Lower leg skin (tissue), 4 donors: ENCODE data around the gene TTC7B. TPM values are rescaled to one million over a fixed set of nuclear protein-coding genes. Genes with fewer than 3 reads are reported as not detected.

ENCODE experiments used
- DNase-seq, 2 donors: peaks; one replicate each; pipeline ENCODE4 v3.0.0-alpha.2; 2019; ENCODE audit warnings: low spot score in 2 of 2
- H3K4me3 ChIP-seq: fragments of 200-600 bp; sonication (generic); 2 replicates; pipeline ENCODE4 v1.5.1; 2017; ENCODE audit warnings: mild to moderate bottlenecking, low read depth; ENCODE audit not compliant: poor library complexity, severe bottlenecking
- CTCF ChIP-seq, 3 donors: fragments of 450-650 bp; IDR thresholded peaks; one replicate each; pipeline ENCODE4 v1.5.1; 2016; ENCODE audit warnings: antibody characterized with exemption in 3 of 3, mild to moderate bottlenecking in 3 of 3, moderate library complexity in 2 of 3
- POLR2A ChIP-seq, 2 donors: fragments of 450-650 bp; IDR thresholded peaks; one replicate each; pipeline ENCODE4 v1.6.1; 2016 to 2017; ENCODE audit warnings: antibody characterized with exemption in 2 of 2, mild to moderate bottlenecking in 1 of 2, moderate library complexity in 1 of 2
- WGBS, 2 donors: methylation state at CpG; one replicate each; pipeline ENCODE4 v1.1.5; 2018; 5-methylcytosine and 5-hydroxymethylcytosine counted together
- intact Hi-C: fragments of 100-400 bp; cut with DNase I; formaldehyde crosslinking; loops from one replicate; pipeline ENCODE4 v1.15.0; 2023; ENCODE audit warnings: low total_unique reads
- total RNA-seq, 4 donors: library from RNA; depleted of rRNA; stranded (reverse); fragments of >200 nt; gene quantifications; one replicate each; pipeline ENCODE4 v1.1.0, GENCODE V29; 2016

Gene TTC7B
- total RNA-seq, 4 donors from 2014 or later, result 10.3 to 28.7 (median 20.2) TPM

- intact Hi-C loops, result no loop called here
- H3K4me3 ChIP-seq, result no peak overlapping the region
- no peak for DNase-seq
- WGBS, 2 donors, result 81 to 94% methylated on average over 3 of the region's 3 CpGs
- TF ChIP-seq POLR2A (IDR thresholded peaks at IDR 0.05) (no peak), CTCF (IDR thresholded peaks at IDR 0.05) (no peak)
These were observed 202.8 kb downstream of the TTC7B start for GRCh38 chr14:90613453-90613852.

GRCh38 chr14:90612801-90613200 is 203.4 kb downstream of the TTC7B start:
- DNase-seq, result no peak
- H3K4me3 ChIP-seq, result no peak overlapping the region
- intact Hi-C loops, result no loop called here
- TF ChIP-seq CTCF (IDR thresholded peaks at IDR 0.05) (no peak), POLR2A (IDR thresholded peaks at IDR 0.05) (no peak)
- 90 to 92% methylated on average over 3 of the region's 3 CpGs for WGBS, 2 donors

GRCh38 chr14:90611936-90612335 is 204.3 kb downstream of the TTC7B start:
- intact Hi-C loops, result no loop called here
- no peak for DNase-seq
- 55 to 57% methylated on average over 3 of the region's 3 CpGs for WGBS, 2 donors
- H3K4me3 ChIP-seq, result no peak overlapping the region
- TF ChIP-seq CTCF (IDR thresholded peaks at IDR 0.05) (no peak), POLR2A (IDR thresholded peaks at IDR 0.05) (no peak)

GRCh38 chr14:90611501-90611900 is 204.7 kb downstream of the TTC7B start:
- intact Hi-C loops, result no loop called here
- DNase-seq, result no peak
- TF ChIP-seq POLR2A (IDR thresholded peaks at IDR 0.05) (no peak), CTCF (IDR thresholded peaks at IDR 0.05) (no peak)
- WGBS, 2 donors, result 68 to 76% methylated on average over 7 of the region's 7 CpGs
- no peak overlapping the region for H3K4me3 ChIP-seq

- intact Hi-C loops, result no loop called here
- H3K4me3 ChIP-seq, result no peak overlapping the region
- no peak for TF ChIP-seq POLR2A (IDR thresholded peaks at IDR 0.05)
- no peak for TF ChIP-seq CTCF (IDR thresholded peaks at IDR 0.05)
- 90 to 91% methylated on average over 10 of the region's 10 CpGs for WGBS, 2 donors
- DNase-seq, result no peak
These were observed 205.7 kb downstream of the TTC7B start for GRCh38 chr14:90610346-90611040.

- H3K4me3 ChIP-seq, result no peak overlapping the region
- intact Hi-C loops, result no loop called here
- WGBS, 2 donors, result 30 to 51% methylated on average over 2 of the region's 2 CpGs
- TF ChIP-seq CTCF (IDR thresholded peaks at IDR 0.05) (no peak), POLR2A (IDR thresholded peaks at IDR 0.05) (no peak)
- DNase-seq, result no peak
These were observed 206.9 kb downstream of the TTC7B start for GRCh38 chr14:90609376-90609775.
